Erythroblast (primary cell): ENCODE results near the gene NCOA5.

Experiments
- GATA1 ChIP-seq: IDR thresholded peaks from 2 replicates; pipeline ENCODE4 v1.6.1; 2011; ENCODE audit warnings: low read depth, mild to moderate bottlenecking, control low read depth, low read length, moderate library complexity
- POLR2A ChIP-seq: IDR thresholded peaks from 2 replicates; pipeline ENCODE4 v1.6.1; 2011; ENCODE audit warnings: mild to moderate bottlenecking, low read length

GRCh38 chr20:46089167-46089416, 670 bp downstream of the NCOA5 start:
- TF ChIP-seq POLR2A: no peak
- TF ChIP-seq GATA1: no peak
